Tibial artery (tissue), 4 donors: ENCODE results near the gene FNDC8.
A peak's percentile ranks its signal among the peaks of the same experiment; 100 is the strongest.
"Not testable (repeated sequence)": the region's sequence is repeated elsewhere in the genome, so short reads cannot be mapped to it uniquely, and the experiment has no call there.

Source experiments
- DNase-seq, 2 donors: peaks; one replicate each; pipeline ENCODE4 v3.0.0-alpha.2; 2019
- H3K27ac ChIP-seq, 2 donors: fragments of 200-600 bp; sonication (generic) in 1 of 2; 1 replicate in 1 of 2; 2 replicates in 1 of 2; pipeline ENCODE4 v1.5.1; 2018 to 2019; ENCODE audit warnings: mild to moderate bottlenecking in 1 of 2
- H3K27me3 ChIP-seq, 2 donors: fragments of 200-600 bp; sonication (generic) in 1 of 2; one replicate each; pipeline versions ENCODE4 v1.5.1 to v1.6.0; 2016 to 2019
- H3K36me3 ChIP-seq, 3 donors: fragments of 200-600 bp; sonication (generic) in 2 of 3; one replicate each; pipeline ENCODE4 v1.5.1; 2016 to 2019; ENCODE audit warnings: mild to moderate bottlenecking in 2 of 3
- H3K4me1 ChIP-seq, 4 donors: fragments of 200-600 bp; sonication (generic) in 2 of 4; 1 replicate in 3 of 4; 2 replicates in 1 of 4; pipeline ENCODE4 v1.5.1; 2016 to 2019
- H3K4me3 ChIP-seq, 2 donors: fragments of 200-600 bp; sonication (generic) in 1 of 2; 1 replicate in 1 of 2; 2 replicates in 1 of 2; pipeline ENCODE4 v1.5.1; 2018 to 2019; ENCODE audit warnings: mild to moderate bottlenecking in 2 of 2
- H3K9me3 ChIP-seq, 3 donors: fragments of 200-600 bp; sonication (generic) in 1 of 3; one replicate each; pipeline ENCODE4 v1.5.1; 2016 to 2019
- CTCF ChIP-seq, 2 experiments: fragments of 200-600 bp in 1 of 2; fragments of 450-650 bp in 1 of 2; IDR thresholded peaks; one replicate each; pipeline ENCODE4 v1.5.1; 2017 to 2019; ENCODE audit warnings: antibody characterized with exemption in 2 of 2, mild to moderate bottlenecking in 1 of 2, moderate library complexity in 1 of 2
- intact Hi-C: fragments of 100-400 bp; cut with DNase I; formaldehyde crosslinking; loops from one replicate; pipeline ENCODE4 v1.15.0; 2023; ENCODE audit warnings: low total_unique reads

FNDC8 gene

GRCh38 chr17:35088881-35089585, 32.4 kb upstream of the FNDC8 start:
- peak; percentile 83 to 93 for DNase-seq
- peak overlapping the region; percentile 91 to 93 for H3K27ac ChIP-seq
- H3K4me3 ChIP-seq: peak overlapping the region; percentile 96 to 97
- intact Hi-C loops: loop anchor here (1.0 kb wide), 1 partner anchor 128 kb away; the partner anchor contains the start of genes CCT6B and ZNF830
- peak; percentile 73 to 87 for TF ChIP-seq CTCF (IDR thresholded peaks at IDR 0.05)
- H3K27me3 ChIP-seq: no peaks in the 10 kb centered on the region
- no peaks in the 10 kb centered on the region for H3K9me3 ChIP-seq
- no peaks in the 10 kb centered on the region for H3K36me3 ChIP-seq
- peaks cover 0 to 24% (median 15%) of the 10 kb centered on the region in 4 donors for H3K4me1 ChIP-seq

- no peak for DNase-seq
- H3K4me3 ChIP-seq: peak overlapping the region; percentile 96 to 97
- peak overlapping the region; percentile 91 to 93 for H3K27ac ChIP-seq
- no peaks in the 10 kb centered on the region for H3K9me3 ChIP-seq
- no peak for TF ChIP-seq CTCF (IDR thresholded peaks at IDR 0.05)
- H3K27me3 ChIP-seq: no peaks in the 10 kb centered on the region
- H3K36me3 ChIP-seq: no peaks in the 10 kb centered on the region
- peaks cover 0 to 24% (median 15%) of the 10 kb centered on the region in 4 donors for H3K4me1 ChIP-seq
- intact Hi-C loops: loop anchor here (1.0 kb wide), 1 partner anchor 128 kb away; the partner anchor contains the start of genes CCT6B and ZNF830
Measured at GRCh38 chr17:35089586-35090296, 31.7 kb upstream of the FNDC8 start.

- H3K27me3 ChIP-seq, H3K4me3 ChIP-seq, H3K9me3 ChIP-seq, H3K27ac ChIP-seq, intact Hi-C loops, DNase-seq, H3K36me3 ChIP-seq: not testable (repeated sequence)
- peaks cover 0 to 24% (median 15%) of the 10 kb centered on the region in 4 donors for H3K4me1 ChIP-seq
Measured at GRCh38 chr17:35090707-35091106, 30.7 kb upstream of the FNDC8 start.

GRCh38 chr17:35094902-35095301, 26.5 kb upstream of the FNDC8 start:
- no peak for DNase-seq
- Histone ChIP-seq H3K4me3 (no peak overlapping the region), H3K27ac (no peak overlapping the region), H3K36me3 (peaks cover 7 to 22% (median 13%) of the 10 kb centered on the region in 3 donors), H3K4me1 (peaks cover 0 to under 1% (median under 1%) of the 10 kb centered on the region in 4 donors), H3K9me3 (no peaks in the 10 kb centered on the region), H3K27me3 (no peaks in the 10 kb centered on the region)
- intact Hi-C loops: no loop called here
- TF ChIP-seq CTCF (IDR thresholded peaks at IDR 0.05): no peak

- DNase-seq: no peak
- H3K4me3 ChIP-seq: no peak overlapping the region
- no peaks in the 10 kb centered on the region for H3K4me1 ChIP-seq
- H3K9me3 ChIP-seq: no peaks in the 10 kb centered on the region
- intact Hi-C loops: no loop called here
- no peak overlapping the region for H3K27ac ChIP-seq
- no peak for TF ChIP-seq CTCF (IDR thresholded peaks at IDR 0.05)
- H3K27me3 ChIP-seq: no peaks in the 10 kb centered on the region
- H3K36me3 ChIP-seq: peaks cover 10 to 31% (median 22%) of the 10 kb centered on the region in 3 donors
Measured at GRCh38 chr17:35095741-35096140, 25.7 kb upstream of the FNDC8 start.

- no peak overlapping the region for H3K4me3 ChIP-seq
Measured at GRCh38 chr17:35097776-35098175, 23.6 kb upstream of the FNDC8 start.

More at GRCh38 chr17:35097776-35098175, 23.6 kb upstream of the FNDC8 start:
- Histone ChIP-seq H3K36me3 (peaks cover 10 to 50% (median 39%) of the 10 kb centered on the region in 3 donors), H3K27me3 (no peaks in the 10 kb centered on the region), H3K27ac (no peak overlapping the region), H3K4me1 (no peaks in the 10 kb centered on the region), H3K9me3 (no peaks in the 10 kb centered on the region)
- no peak for TF ChIP-seq CTCF (IDR thresholded peaks at IDR 0.05)
- no peak for DNase-seq
- intact Hi-C loops: no loop called here
